Uterus (tissue), 2 donors: ENCODE data around the gene HORMAD1.

ENCODE experiments used
- CTCF ChIP-seq, 4 experiments: fragments of 200-600 bp in 2 of 4; fragments of 450-650 bp in 2 of 4; sonication (generic) in 2 of 4; IDR thresholded peaks; one replicate each; pipeline ENCODE4 v1.5.1; 2016 to 2019; ENCODE audit warnings: antibody characterized with exemption in 4 of 4, mild to moderate bottlenecking in 2 of 4, moderate library complexity in 1 of 4
- POLR2A ChIP-seq, 2 donors: fragments of 450-650 bp; IDR thresholded peaks; one replicate each; pipeline ENCODE4 v1.6.1; 2016; ENCODE audit warnings: antibody characterized with exemption in 2 of 2, mild to moderate bottlenecking in 1 of 2, moderate library complexity in 1 of 2

DNA sequence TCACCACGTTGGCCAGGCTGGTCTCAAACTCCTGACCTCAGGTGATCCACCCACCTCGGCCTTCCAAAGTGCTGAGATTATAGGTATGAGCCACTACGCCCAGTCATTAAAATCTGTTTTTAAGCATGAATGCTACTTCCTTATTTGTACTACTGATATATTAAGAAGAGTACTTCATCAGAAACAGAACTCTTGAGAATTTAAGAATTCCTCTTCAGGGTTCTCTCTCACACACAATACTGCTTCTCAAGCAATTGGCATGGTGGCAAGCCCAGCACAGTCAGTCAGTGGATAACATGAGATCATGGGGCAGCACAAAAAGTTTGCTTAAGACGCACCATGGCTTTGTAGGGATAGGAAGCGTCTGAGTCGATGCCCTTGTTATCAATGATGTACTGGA is 30.7 kb upstream of the HORMAD1 start:
- TF ChIP-seq CTCF (IDR thresholded peaks at IDR 0.05): no peak
- TF ChIP-seq POLR2A (IDR thresholded peaks at IDR 0.05): no peak
